Activated T-cell treated with anti-CD3 and anti-CD28 coated beads for 24 hours (primary cell): ENCODE results near the gene NPEPPS.
"Not testable (repeated sequence)": the region's sequence is repeated elsewhere in the genome, so short reads cannot be mapped to it uniquely, and the experiment has no call there.

Experiments
- DNase-seq: peaks from one replicate; pipeline ENCODE4 v3.0.0-alpha.2; 2020; ENCODE audit warnings: low read depth

Gene NPEPPS

DNA sequence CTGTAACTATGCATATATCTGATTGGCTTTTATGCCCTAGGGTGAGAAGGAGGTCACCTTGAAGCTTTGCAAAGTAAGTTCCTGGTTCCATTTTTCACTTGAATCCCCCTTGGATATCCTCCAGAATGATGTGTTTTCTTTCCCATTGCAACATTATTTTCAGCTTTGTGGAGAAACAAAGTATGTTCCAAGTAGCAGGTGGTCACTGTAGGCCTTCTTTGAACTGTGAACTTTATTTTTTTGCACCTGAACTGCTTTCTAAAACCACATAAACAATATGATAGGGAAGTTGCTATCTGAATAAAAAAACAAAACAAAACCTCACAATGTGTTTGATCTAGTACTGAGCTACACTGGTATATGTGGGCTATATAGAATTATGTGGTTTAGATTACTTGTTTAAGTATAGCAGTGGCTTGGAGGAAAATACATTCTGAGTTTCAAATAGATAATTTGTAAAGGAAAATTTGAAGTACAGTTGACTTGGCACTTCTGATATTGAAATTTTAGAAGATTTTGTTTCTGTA is 29.7 kb downstream of the NPEPPS start:
- not testable (repeated sequence) for DNase-seq

DNA sequence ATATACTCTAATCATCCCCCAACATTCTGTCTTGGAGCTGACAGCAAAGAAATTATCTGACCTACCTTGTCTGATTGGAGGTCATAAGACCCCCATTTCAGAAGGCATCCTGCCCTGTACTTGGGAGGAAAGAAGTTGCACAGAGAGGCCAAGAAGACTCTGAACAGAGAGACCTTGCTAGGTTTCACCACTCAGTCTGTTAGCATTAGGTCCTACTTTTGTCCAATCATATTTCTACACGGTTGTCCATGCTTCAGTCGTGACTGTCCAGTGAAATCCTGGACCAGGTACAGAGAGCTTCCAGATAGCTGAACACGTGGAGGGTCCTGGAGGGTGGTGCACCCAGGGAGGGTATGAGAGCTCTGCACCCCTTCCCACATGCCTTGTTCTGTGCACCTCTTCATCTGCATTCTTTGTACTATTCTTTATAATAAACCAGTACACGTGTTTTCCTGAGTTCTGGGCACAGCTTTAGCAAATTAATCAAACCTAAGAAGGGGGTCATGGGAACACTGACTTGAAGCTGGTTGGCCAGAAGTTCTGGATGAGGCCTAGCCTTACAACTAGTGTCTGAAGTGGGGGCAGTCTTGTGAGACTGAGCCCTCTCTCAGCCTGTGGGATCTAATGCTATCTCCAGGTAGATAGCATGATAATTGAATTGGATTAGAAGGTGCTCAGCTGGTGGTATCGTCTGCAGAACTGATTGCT is 30.9 kb downstream of the NPEPPS start:
- DNase-seq, result not testable (repeated sequence)

DNA sequence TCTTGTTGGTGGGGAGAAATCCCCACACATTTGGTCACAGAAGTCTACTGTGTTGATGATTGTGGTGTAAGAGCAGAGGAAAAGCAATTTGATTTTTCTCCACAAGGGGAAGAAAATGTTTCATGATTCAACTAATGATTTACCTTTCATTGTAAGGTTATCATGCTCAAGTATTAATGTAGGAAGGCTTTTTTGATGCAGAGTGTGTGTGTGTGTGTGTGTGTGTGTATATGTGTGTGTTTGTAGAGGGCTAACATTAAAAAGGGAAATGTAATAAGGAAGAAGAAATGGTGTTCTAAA is 31.4 kb downstream of the NPEPPS start:
- DNase-seq, result not testable (repeated sequence)

DNA sequence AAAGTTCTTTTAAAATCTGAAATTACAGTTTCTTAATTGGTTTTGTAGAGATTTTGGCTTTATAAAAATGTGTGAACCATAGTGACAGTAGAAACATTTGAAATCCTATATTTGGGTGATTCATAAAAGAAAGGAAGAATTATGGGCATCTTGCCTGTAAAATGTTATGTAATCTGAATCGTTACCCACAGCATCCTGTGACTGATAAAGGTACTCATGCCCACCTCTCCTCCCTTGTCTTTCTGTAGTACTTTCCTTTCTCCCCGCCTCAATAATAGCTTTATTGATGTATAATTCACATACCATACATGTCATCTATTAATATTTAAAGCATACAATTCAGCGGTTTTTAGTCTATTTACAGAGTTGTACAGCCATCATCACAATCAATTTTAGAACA is 36.4 kb downstream of the NPEPPS start:
- not testable (repeated sequence) for DNase-seq

DNA sequence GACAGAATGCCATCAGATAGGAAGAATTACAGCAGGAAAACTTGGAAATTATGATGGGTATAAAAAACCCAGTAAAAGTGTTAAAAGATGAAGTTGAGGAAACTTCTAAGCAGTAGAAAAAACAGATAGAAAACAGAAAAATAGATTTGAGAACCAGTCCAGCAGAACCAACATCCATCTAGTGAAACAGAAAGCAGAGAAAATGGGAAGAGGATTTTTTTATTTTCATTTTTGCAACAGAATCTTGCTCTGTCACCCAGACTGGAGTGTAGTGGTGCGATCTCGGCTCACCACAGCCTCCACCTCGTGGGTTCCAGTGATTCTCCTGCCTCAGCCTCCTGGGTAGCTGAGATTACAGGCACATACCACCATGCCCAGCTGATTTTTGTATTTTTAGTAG is 41.7 kb downstream of the NPEPPS start:
- DNase-seq, result not testable (repeated sequence)

DNA sequence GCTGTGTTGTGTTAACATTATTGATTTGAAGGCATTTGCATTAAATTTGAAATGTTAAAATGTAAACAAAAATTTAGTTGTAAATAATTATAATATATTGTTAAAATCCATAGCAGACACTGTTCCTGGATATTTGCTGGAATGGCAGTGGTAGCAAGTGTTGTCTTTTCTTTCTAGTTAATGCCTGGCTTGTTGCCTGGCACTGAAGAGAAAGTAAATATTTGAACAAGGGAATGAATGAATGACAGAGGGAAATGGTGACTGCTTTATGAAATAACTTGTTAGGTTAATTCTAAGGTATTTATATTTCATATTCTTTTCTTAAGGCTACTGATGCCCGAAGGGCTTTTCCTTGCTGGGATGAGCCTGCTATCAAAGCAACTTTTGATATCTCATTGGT is 51.5 kb downstream of the NPEPPS start:
- not testable (repeated sequence) for DNase-seq

DNA sequence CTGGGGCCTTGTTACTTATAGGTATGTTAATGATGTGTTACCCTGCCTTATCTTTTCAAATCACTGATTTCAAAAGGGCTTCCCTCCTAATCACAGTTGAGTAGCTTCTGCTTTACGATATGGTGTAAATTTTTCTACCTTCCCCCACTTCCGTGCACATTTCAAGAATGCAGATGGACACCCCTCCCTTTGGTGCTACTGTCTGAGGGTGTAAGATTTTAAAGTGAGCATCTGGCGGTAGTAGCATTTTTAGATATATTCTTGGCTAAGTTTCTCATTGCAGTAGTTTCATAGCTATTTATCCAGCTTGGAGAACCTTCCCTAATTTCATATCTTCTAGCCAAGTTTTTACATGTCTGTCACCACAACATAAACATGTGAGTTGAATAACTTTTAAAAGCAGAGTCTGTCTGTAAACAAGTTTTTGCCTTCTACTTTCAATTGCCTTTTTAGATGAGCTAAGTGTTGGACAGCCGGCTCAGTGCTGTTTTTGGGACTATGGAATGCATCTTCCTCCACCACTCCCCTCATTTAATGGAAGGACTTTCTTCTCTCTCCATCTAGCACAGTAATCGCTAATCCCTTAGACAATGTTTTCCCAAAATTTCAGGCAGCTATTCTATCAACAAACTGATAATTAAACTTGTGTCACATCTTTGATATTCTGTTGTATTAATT is 55.6 kb downstream of the NPEPPS start:
- not testable (repeated sequence) for DNase-seq

DNA sequence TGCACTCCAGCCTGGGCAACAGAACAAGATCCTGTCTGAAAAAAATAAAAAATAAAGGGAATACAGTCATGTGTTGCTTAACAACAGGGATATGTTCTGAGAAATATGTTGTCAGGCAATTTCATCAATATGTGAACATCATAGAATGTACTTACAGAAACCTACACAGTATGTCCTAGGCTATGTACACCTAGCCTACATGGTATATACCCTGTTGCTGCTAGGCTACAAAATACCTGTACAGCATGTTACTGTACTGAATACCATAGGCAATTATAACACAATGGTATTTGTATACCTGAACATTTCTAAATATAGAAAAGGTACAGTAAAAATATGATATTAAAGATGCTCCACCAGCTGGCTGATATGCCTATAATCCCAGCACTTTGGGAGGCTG is 62.6 kb downstream of the NPEPPS start:
- not testable (repeated sequence) for DNase-seq

DNA sequence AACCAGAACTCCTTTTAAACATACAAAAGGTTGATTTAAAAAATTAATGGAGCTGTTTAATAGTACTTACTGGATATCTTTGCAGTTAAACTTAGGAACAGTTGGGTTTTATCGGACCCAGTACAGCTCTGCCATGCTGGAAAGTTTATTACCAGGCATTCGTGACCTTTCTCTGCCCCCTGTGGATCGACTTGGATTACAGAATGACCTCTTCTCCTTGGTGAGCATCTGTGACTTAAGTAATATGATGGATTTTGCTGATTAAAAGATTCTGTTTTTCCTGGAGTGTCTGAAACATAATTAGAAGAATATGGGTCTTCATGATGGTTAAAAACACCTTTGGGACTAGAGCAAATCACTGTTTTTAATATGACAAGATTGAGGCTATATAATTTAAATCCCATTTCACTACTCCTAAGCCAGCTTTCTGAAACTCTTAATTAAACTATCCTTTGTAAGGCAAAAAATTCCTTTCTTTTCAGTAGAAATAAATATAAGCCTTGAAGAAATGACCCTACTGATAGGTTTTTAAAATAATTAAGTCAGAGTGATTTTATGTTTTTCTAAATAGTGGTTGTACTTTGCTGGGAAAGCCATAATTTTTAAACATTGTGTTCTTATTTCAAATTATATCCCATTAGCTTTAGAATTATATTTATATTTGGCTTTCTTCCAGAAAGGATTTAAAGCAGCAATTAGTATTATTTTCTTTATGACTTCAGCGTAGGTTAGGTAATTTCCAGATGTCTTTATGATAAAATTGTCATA is 73.1 kb downstream of the NPEPPS start:
- no peak for DNase-seq

DNA sequence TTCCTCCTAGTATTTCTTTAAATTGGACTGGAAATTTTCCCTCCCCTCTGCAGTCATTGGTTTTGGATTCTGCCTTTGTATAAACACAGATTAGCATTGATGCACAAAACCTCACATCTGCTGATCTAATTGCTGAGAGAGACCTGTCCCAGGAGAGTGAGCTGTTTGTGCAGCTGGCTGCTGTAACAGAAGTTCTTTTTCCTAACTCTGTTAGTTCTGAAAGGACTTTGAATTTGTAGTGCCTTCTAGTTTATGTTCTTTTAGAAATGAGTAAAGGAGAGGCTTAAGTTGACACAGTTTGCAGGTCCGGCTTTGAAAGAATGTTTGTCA is 73.7 kb downstream of the NPEPPS start:
- DNase-seq, result no peak

DNA sequence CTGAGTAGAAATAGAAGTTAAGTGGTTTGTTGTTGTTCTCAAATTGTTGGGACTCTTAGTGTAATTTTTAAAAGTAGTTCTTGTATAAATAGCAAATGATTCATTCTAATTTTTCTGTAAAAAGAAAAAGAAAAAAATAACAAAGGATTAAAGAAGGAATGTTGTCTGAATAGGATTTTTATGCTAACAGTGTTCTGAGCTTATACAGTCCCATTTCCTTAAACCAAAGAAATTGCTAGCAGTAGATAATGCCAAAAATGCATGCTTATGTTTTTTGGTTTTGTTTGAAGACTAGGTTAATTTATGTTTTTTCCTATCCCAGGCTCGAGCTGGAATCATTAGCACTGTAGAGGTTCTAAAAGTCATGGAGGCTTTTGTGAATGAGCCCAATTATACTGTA is 74.1 kb downstream of the NPEPPS start:
- no peak for DNase-seq

DNA sequence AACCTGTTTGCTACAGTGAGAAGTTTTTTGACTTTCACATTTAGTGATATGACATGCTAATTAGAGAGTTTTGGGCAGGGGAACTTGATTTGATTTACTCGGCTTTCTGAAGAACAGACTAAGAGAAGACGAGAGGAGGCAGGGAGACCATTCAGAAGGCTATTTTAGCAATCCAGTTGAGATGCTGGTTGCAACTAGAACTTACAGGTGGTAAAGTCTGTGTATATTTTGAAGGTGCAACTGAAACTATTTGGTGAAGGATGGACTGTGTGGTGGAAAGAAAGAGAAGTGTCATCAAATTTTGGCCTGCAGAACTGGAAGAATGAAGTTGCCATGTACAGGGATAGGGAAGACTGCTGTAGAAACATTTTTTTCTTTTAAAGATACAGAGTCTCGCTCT is 76.6 kb downstream of the NPEPPS start:
- no peak for DNase-seq

DNA sequence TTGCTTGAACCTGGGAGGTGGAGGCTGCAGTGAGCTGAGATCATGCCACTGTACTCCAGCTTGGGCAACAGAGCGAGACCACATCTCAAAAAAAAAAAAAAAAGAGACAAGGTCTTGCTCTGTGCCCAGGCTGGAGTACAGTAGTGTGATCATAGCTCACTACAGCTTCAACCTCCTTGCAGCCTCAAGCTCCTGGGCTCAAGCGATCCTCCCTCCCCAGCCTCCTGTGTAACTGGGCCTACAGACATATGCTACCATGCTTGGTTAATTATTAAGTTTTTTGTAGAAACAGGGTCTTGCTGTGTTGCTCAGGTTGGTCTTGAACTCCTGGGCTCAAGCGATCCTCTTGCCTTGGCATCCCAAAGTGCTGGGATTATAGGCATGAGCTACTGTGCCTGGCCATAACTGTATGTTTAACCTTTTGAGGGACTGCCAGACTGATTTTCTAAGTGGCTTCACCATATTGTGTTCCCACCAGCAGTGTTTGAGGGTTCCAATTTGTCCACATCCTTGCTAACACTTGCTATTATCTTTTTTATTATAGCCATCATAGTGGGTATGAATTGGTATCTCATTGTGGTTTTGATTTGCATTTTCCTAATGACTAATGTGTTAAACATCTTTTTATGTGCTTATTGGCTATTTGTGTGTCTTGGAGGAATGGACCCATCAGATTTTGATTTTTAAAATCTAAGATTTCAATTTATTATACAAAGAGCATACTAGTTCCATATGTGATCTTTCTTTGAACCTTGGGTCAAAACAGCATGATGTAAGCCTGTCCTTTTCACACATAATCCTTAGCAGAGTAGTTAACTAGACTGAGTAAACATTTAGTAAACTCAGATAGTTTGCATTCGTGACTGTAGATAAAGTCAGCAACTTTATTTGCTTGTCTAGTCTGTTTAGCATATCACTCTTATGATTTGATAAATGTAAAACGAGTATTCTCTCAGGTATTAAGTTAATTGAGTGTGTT is 80.8 kb downstream of the NPEPPS start:
- DNase-seq, result no peak

DNA sequence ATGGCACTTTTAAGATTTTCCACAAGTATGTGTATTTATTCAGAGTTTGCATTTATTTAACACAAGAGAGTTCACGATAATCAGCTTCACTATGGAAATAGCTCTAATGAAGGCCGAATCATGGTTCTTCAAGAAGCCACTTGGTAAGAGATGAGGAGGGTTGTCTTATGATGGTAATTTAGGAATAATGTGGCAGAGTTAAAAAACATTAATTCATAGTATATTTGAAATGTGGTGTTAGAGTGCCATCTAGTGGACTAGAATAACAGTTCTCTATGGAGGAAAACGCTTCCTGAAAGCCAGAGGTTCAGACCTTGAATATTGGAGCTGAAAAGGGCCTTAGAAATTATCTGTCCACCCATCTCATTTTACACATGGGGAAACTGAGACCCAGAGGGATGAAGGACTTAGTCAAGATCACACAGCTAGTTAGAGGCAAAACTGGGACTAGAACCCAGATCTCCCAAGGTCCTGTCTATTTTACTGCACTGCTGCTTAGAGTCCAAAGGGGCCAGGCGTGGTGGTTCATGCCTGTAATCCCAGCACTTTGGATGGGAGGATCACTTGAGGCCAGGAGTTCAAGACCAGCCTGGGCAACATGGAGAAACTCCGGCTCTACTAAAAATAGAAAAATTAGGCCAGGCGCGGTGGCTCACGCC is 85.0 kb downstream of the NPEPPS start:
- no peak for DNase-seq

DNA sequence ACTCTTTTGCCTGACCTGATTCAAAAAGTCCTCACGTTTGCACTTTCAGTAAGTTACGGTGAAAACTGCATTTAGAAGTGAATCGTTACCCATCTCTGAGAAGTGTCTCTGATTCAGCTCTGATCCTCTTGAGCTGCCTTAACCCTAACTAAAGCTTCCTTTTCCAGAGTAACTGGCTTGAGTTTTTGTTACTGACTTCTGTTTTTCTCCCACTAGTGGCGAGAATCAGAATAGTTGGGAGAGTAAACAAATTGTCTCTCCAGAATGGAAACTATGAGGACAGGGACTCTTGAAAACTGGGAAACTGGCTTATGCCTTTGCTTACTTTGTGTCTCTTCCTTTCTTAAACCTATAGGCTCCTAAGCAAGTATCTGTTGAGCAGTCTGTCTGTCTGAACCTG is 87.5 kb downstream of the NPEPPS start:
- DNase-seq, result no peak

DNA sequence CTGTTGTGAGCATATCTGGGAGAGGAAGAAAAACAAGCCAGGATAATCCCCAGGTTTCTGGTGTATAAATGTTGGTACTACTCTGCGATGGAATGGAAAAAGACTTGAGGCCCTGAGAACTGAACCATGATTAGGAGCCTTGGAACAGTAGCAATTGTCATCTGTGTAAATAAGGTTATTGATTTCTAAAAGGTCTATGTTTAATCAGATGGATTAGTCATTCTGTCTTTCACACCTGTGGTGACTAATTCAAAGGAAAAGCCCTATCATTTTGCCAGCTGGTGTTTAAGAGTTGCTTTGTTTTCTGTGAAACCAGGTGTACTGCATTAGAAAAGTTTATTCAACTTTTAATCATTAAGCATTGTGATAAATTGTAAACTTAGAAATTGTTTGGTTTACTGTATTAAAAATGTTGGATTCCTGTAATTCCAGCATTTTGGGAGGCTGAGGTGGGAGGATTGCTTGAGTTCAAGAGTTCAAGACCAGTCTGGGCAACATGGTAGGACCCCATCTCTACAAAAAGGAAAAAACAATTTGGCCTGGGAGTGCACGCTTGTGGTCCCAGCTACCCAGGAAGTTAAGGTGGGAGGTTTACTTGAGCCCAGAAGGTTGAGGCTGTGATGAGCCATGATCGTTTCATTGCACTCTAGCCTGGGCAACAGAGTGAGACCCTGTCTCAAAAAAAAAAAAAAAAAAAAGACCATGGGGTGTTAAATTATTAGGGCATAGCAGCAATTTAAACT is 89.8 kb downstream of the NPEPPS start:
- no peak for DNase-seq

DNA sequence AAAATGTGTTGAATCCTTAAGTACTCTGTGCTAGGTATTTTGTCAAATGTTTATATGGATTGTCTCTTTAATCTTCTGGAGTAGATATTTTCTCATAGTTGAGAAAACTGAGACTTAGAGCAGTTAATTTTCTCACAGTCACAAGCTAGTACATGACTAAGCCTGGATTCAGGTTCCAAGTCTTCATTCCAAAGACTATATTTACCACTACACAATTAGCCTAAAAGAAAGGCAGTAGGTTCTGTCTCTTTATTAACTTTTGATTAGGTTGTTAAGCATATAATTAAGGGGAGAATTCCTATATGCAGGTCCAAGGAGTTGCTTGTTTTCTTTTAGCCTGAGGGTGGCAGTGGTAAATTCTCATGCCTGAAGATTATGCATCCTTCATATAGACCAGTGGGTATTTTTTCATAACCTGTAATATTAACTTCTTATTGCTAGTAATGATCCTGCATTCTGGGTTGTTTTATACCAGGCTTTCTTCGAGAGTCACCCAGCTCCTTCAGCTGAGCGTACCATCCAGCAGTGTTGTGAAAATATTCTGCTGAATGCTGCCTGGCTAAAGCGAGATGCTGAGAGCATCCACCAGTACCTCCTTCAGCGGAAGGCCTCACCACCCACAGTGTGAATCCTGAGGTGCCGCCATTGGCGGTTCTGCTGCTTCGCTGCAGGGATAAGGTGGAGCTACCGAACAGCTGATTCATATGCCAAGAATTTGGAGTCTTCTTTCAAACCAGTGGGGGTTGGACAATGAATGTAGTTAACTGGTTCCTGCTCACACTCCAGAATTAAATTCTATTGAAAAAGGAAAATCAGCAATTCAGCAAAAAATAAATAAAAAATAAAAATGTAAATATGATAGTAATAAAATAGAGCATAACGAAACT is 90.6 kb downstream of the NPEPPS start:
- no peak for DNase-seq

DNA sequence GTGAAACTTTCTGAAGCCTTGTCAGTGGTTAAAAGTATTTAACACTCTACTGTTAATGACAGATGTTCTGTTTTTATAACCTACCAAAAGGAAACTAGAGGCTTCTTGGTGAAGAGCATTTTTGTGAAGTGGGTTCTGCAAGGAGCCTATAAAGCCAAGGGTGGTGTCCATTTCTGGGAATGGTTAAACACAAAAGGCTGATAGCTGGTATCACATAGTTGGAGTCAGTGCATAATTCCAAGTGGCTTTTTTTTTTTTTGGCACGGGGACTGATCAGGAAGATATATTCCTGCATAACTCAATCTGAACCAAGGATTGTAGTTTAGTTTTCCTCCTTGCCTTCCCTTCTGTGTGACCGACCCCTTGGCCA is 91.3 kb downstream of the NPEPPS start:
- no peak for DNase-seq

DNA sequence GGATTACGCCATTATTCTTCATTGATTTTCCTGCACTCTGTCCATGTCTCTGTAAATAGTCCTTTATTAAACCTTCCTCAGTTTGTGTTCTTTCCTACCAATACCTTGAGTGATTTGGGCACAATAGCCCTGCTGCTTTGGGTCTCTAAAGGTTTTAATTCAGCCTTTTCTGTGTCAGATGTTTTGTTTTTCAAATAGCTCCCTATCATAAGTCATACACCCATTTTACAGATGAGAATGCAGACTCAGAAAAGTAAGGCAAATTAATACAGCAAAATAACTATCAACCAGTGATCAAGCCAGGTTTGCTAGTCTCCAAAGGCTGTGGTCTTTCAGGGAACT is 93.8 kb downstream of the NPEPPS start:
- no peak for DNase-seq

DNA sequence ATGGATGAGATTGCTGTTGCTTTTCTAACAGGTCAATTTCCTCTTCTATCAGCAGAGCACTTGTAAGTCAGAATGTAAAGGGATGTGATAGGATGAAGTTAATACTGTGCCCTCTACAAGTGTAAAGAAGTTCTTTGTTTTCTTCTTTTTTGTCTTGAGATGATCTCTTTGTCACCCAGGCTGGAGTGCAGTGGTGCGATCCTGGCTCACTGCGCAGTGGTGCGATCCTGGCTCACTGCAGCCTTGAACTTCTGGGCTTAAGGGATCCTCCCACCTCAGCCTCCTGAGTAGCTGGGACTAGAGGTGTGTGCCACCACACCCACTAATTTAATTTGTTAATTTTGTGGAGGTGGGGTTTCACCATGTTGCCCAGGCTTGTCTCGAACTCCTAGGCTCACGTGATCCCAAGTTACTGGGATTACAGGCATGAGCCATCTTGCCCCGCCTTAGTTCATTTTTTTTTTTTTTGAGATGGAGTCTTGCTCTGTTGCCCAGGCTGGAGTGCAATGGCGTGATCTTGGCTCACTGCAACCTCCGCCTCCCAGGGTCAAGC is 97.2 kb downstream of the NPEPPS start:
- DNase-seq, result no peak
